ENCODE measurements around the gene CD37.

Gene CD37

GRCh38 chr19:49340069-49340864 is 5.1 kb downstream of the CD37 start:
- TF ChIP-seq EZH2phosphoT487 (IDR thresholded peaks at IDR 0.05; ENCODE audit: low read depth) (no peak), CTCF (IDR thresholded peaks at IDR 0.05; ENCODE audit: low read depth, low read length) (peak; percentile 23; the same call in 1 of the 2 replicates)
- Histone ChIP-seq H3K79me2 (ENCODE audit: low read length) (peaks cover 34% of the 10 kb centered on the region), H3K4me2 (ENCODE audit: low read length) (peak overlapping the region; percentile 100), H3K4me1 (ENCODE audit: low read length) (peaks cover 71% of the 10 kb centered on the region), H3K9ac (ENCODE audit: low read length) (peak overlapping the region; percentile 28; the same call in 1 of the 2 replicates), H2AFZ (ENCODE audit: low read depth, low read length) (no peak overlapping the region), H3K27ac (ENCODE audit: low read length) (peak overlapping the region; percentile 99), H4K20me1 (ENCODE audit: insufficient read depth, low read length) (peaks cover 42% of the 10 kb centered on the region), H3K36me3 (replicated peaks; ENCODE audit: low read depth, low read length) (peaks cover 64% of the 10 kb centered on the region), H3K4me3 (ENCODE audit: low read length) (peak overlapping the region; percentile 90), H3K27me3 (ENCODE audit: low read depth, low read length) (no peaks in the 10 kb centered on the region), H3K9me3 (ENCODE audit: insufficient read depth, low read length) (no peaks in the 10 kb centered on the region)

- H4K20me1 ChIP-seq (ENCODE audit: insufficient read depth, low read length): peaks cover 42% of the 10 kb centered on the region
- peaks cover 56% of the 10 kb centered on the region for H3K36me3 ChIP-seq (replicated peaks; ENCODE audit: low read depth, low read length)
- no peaks in the 10 kb centered on the region for H3K27me3 ChIP-seq (ENCODE audit: low read depth, low read length)
- TF ChIP-seq EZH2phosphoT487 (IDR thresholded peaks at IDR 0.05; ENCODE audit: low read depth) (no peak), CTCF (IDR thresholded peaks at IDR 0.05; ENCODE audit: low read depth, low read length) (no peak)
- H3K4me1 ChIP-seq (ENCODE audit: low read length): peaks cover 70% of the 10 kb centered on the region
- peak overlapping the region; percentile 99 for H3K27ac ChIP-seq (ENCODE audit: low read length)
- H3K4me3 ChIP-seq (ENCODE audit: low read length): no peak overlapping the region; the same call in 1 of the 2 replicates
- no peak overlapping the region for H2AFZ ChIP-seq (ENCODE audit: low read depth, low read length)
- peaks cover 26% of the 10 kb centered on the region for H3K79me2 ChIP-seq (ENCODE audit: low read length)
- H3K9me3 ChIP-seq (ENCODE audit: insufficient read depth, low read length): no peaks in the 10 kb centered on the region
- no peak overlapping the region for H3K9ac ChIP-seq (ENCODE audit: low read length)
- H3K4me2 ChIP-seq (ENCODE audit: low read length): peak overlapping the region; percentile 17
Observed at GRCh38 chr19:49340865-49341718, 5.9 kb downstream of the CD37 start.

GRCh38 chr19:49342291-49342721 is 7.1 kb downstream of the CD37 start:
- H3K27me3 ChIP-seq (ENCODE audit: low read depth, low read length): no peaks in the 10 kb centered on the region
- no peak overlapping the region for H3K9ac ChIP-seq (ENCODE audit: low read length)
- TF ChIP-seq CTCF (IDR thresholded peaks at IDR 0.05; ENCODE audit: low read depth, low read length) (peak; percentile 18; the same call in 1 of the 2 replicates), EZH2phosphoT487 (IDR thresholded peaks at IDR 0.05; ENCODE audit: low read depth) (no peak)
- H3K4me1 ChIP-seq (ENCODE audit: low read length): peaks cover 58% of the 10 kb centered on the region
- peaks cover 41% of the 10 kb centered on the region for H4K20me1 ChIP-seq (ENCODE audit: insufficient read depth, low read length)
- peaks cover 44% of the 10 kb centered on the region for H3K36me3 ChIP-seq (replicated peaks; ENCODE audit: low read depth, low read length)
- H3K9me3 ChIP-seq (ENCODE audit: insufficient read depth, low read length): no peaks in the 10 kb centered on the region
- peaks cover 14% of the 10 kb centered on the region for H3K79me2 ChIP-seq (ENCODE audit: low read length)
- H3K27ac ChIP-seq (ENCODE audit: low read length): peak overlapping the region; percentile 42
- H3K4me3 ChIP-seq (ENCODE audit: low read length): no peak overlapping the region
- H2AFZ ChIP-seq (ENCODE audit: low read depth, low read length): no peak overlapping the region
- no peak overlapping the region for H3K4me2 ChIP-seq (ENCODE audit: low read length)

- H3K9ac ChIP-seq (ENCODE audit: low read length): no peak overlapping the region
- H3K4me3 ChIP-seq (ENCODE audit: low read length): no peak overlapping the region
- no peak overlapping the region for H2AFZ ChIP-seq (ENCODE audit: low read depth, low read length)
- peaks cover 36% of the 10 kb centered on the region for H3K36me3 ChIP-seq (replicated peaks; ENCODE audit: low read depth, low read length)
- H3K4me2 ChIP-seq (ENCODE audit: low read length): peak overlapping the region; percentile 24
- peak overlapping the region; percentile 42 for H3K27ac ChIP-seq (ENCODE audit: low read length)
- no peaks in the 10 kb centered on the region for H3K27me3 ChIP-seq (ENCODE audit: low read depth, low read length)
- H4K20me1 ChIP-seq (ENCODE audit: insufficient read depth, low read length): peaks cover 33% of the 10 kb centered on the region
- no peaks in the 10 kb centered on the region for H3K9me3 ChIP-seq (ENCODE audit: insufficient read depth, low read length)
- no peak for TF ChIP-seq CTCF (IDR thresholded peaks at IDR 0.05; ENCODE audit: low read depth, low read length)
- no peak for TF ChIP-seq EZH2phosphoT487 (IDR thresholded peaks at IDR 0.05; ENCODE audit: low read depth)
- peaks cover 58% of the 10 kb centered on the region for H3K4me1 ChIP-seq (ENCODE audit: low read length)
- peaks cover 6% of the 10 kb centered on the region for H3K79me2 ChIP-seq (ENCODE audit: low read length)
Observed at GRCh38 chr19:49343123-49343522, 7.9 kb downstream of the CD37 start.

Measured in OCI-LY3 (cell line).